ENCODE results near the gene FANCE.

DNA sequence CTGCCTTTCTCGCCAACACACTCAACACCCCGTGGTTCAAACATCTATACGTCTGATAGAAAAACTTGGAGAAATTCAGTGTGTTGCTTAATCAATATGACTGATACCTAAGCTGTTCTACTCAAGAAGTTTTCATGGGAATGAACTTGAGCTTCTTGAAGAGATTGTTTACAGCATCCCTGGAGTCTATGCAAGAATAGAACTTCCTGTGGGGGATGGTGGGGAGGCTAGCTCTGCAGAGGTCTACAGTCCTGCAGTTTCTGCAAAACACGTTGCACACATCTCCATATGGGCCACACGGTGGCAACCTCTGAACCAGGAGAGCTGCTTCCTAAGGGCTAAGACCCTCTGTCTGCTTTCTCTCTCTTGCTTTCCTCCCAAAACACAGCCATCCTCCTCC lies 32.7 kb upstream of the FANCE start:
- peak; percentile 43 for TF ChIP-seq CTCF (conservative IDR thresholded peaks at IDR 0.05; ENCODE audit: low read depth, low read length)
- no peak for TF ChIP-seq EZH2 (IDR thresholded peaks at IDR 0.05; ENCODE audit: borderline replicate concordance, low read depth, low read length, poor library complexity, severe bottlenecking)

All from A673 (cell line).